GM12878 (cell line): ENCODE results near the gene ATP6V1G1. TPM values are rescaled to one million over a fixed set of nuclear protein-coding genes. Genes with fewer than 3 reads are reported as not detected.

ENCODE experiments used
- ATAC-seq: fragments of 200-7000 bp; cut with Tn5 transposase; 3 replicates; pipeline ENCODE4 v1.9.1; 2020; ENCODE audit warnings: mild to moderate bottlenecking, moderate library complexity
- BruUV-seq: library from RNA; stranded (reverse); fragments of 400-500 nt; replicated peaks from 2 replicates; lab custom pipeline; 2021; lab: Mats Ljungman, UMichigan
- CTCF ChIA-PET: fragments of 300-600 bp; sonication (Branson Sonifier 250); formaldehyde crosslinking; extraction: SDS; loops from one replicate; lab custom pipeline; 2021; ENCODE audit warnings: inconsistent platforms; lab: Yijun Ruan, JAX
- POLR2A ChIA-PET: fragments of 350-600 bp; formaldehyde crosslinking; extraction: SDS; loops from one replicate; lab custom pipeline; 2021; ENCODE audit warnings: inconsistent platforms; lab: Charles Lee
- RAD21 ChIA-PET: fragments of 300-600 bp; sonication (Branson Sonifier 250); formaldehyde crosslinking; loops from one replicate; lab custom pipeline; 2023; ENCODE audit warnings: antibody characterized with exemption; ENCODE audit not compliant: unreplicated experiment; lab: Charles Lee
- SMC1A ChIA-PET: fragments of 300-600 bp; sonication (Branson Sonifier 250); formaldehyde crosslinking; loops from one replicate; lab custom pipeline; 2023; ENCODE audit not compliant: unreplicated experiment, uncharacterized antibody; lab: Charles Lee
- DNase-seq: peaks from one replicate; pipeline ENCODE4 v3.0.0-alpha.2; 2011; ENCODE audit warnings: low read depth, low spot score
- FAIRE-seq: peaks from 3 replicates; lab custom pipeline; 2011; peaks lifted over from hg19 to GRCh38; lab: Jason Lieb, UNC
- H2AFZ ChIP-seq: 2 replicates; pipeline ENCODE4 v1.6.0; 2011; ENCODE audit warnings: low read depth, low read length, control low read depth; ENCODE audit not compliant: control insufficient read depth
- H3K27ac ChIP-seq: 2 replicates; pipeline ENCODE4 v1.5.1; 2011; ENCODE audit warnings: control low read depth; ENCODE audit not compliant: control insufficient read depth, insufficient read depth
- H3K27me3 ChIP-seq, 2 experiments: replicated peaks in 1 of 2; 2 replicates each; pipeline versions ENCODE4 v1.6.0 to v1.6.1; 2011; ENCODE audit warnings: low read length in 1 of 2; ENCODE audit not compliant: control insufficient read depth in 2 of 2, insufficient read depth in 2 of 2
- H3K36me3 ChIP-seq, 2 experiments: 2 replicates each; pipeline ENCODE4 v1.5.1; 2011; ENCODE audit warnings: low read length in 1 of 2; ENCODE audit not compliant: control insufficient read depth in 2 of 2, insufficient read depth in 2 of 2
- H3K4me1 ChIP-seq: 2 replicates; pipeline ENCODE4 v1.6.1; 2011; ENCODE audit warnings: mild to moderate bottlenecking, low read length, moderate library complexity, mixed read lengths; ENCODE audit not compliant: control insufficient read depth, insufficient read depth
- H3K4me2 ChIP-seq: 2 replicates; pipeline ENCODE4 v1.6.0; 2011; ENCODE audit warnings: control low read depth; ENCODE audit not compliant: control insufficient read depth, insufficient read depth
- H3K4me3 ChIP-seq: fragments of 200-600 bp; sonication (generic); 2 replicates; pipeline ENCODE4 v1.5.1; 2016
- H3K79me2 ChIP-seq: 2 replicates; pipeline ENCODE4 v1.6.0; 2011; ENCODE audit warnings: low read length; ENCODE audit not compliant: control insufficient read depth, insufficient read depth
- H3K9ac ChIP-seq: 2 replicates; pipeline ENCODE4 v1.8.0; 2011; ENCODE audit warnings: low read length, control low read depth, mixed read lengths; ENCODE audit not compliant: control insufficient read depth, insufficient read depth
- H3K9me3 ChIP-seq: replicated peaks from 3 replicates; pipeline ENCODE4 v1.5.1; 2011; ENCODE audit warnings: mild to moderate bottlenecking, low read length; ENCODE audit not compliant: control insufficient read depth, insufficient read depth
- H4K20me1 ChIP-seq: 2 replicates; pipeline ENCODE4 v1.6.0; 2011; ENCODE audit not compliant: control insufficient read depth, insufficient read depth
- IKZF2 ChIP-seq, 2 experiments: fragments of 450-650 bp; IDR thresholded peaks; 2 replicates each; pipeline ENCODE4 v1.6.1; 2017; ENCODE audit warnings: mild to moderate bottlenecking in 2 of 2, moderate library complexity in 2 of 2
- RAD21 ChIP-seq: IDR thresholded peaks from 2 replicates; pipeline ENCODE4 v1.6.1; 2011; ENCODE audit warnings: mild to moderate bottlenecking, low read depth, low read length, moderate library complexity; ENCODE audit not compliant: insufficient read depth
- SREBF1 ChIP-seq: IDR thresholded peaks from 2 replicates; pipeline ENCODE4 v1.6.1; 2012; ENCODE audit warnings: mild to moderate bottlenecking, low read length
- SREBF2 ChIP-seq: IDR thresholded peaks from 2 replicates; pipeline ENCODE4 v1.6.1; 2012; ENCODE audit warnings: mild to moderate bottlenecking, low read length
- WGBS: methylation state at CpG from one replicate; pipeline ENCODE4 v1.1.6; 2016; ENCODE audit warnings: low lambda C conversion rate; ENCODE audit not compliant: insufficient replicate concordance, insufficient coverage; ENCODE audit errors: missing lambda C conversion rate; 5-methylcytosine and 5-hydroxymethylcytosine counted together
- in situ Hi-C: fragments of 300-500 bp; cut with MboI; formaldehyde crosslinking; loops from 9 replicates; pipeline ENCODE4 v1.14.3; 2018; ENCODE audit warnings: mixed read lengths
- intact Hi-C: fragments of 100-400 bp; cut with micrococcal nuclease; formaldehyde crosslinking; loops from one replicate; pipeline ENCODE4 v1.14.2; 2022; ENCODE audit not compliant: unreplicated experiment
- polyA plus RNA-seq, 11 experiments: library from polyadenylated mRNA; depleted of rRNA in 4 of 11; unstranded in 6 of 11; stranded (reverse) in 5 of 11; fragments of >200 nt; fragmentation: Nextera tagmentation in 4 of 11; fragmentation: Illumina TruSeq in 1 of 11; extraction: Ambion mirVana in 4 of 11; extraction: Trizol in 1 of 11; gene quantifications; 1 replicate in 1 of 11; 2 replicates in 10 of 11; pipeline versions ENCODE4 v1.2.1 to v1.2.3, GENCODE V29; 2011 to 2016; ENCODE audit warnings: inconsistent platforms in 2 of 11, missing spikeins in 2 of 11, low read depth in 1 of 11
- total RNA-seq, 4 experiments: library from RNA; depleted of rRNA in 3 of 4; stranded (reverse); fragments of >200 nt in 3 of 4; fragmentation: Illumina TruSeq in 1 of 4; extraction: Trizol in 1 of 4; gene quantifications; 2 replicates each; pipeline versions ENCODE4 v1.2.1 to v1.2.3, GENCODE V29; 2013 to 2021

The ATP6V1G1 gene
- total and polyA plus RNA-seq, 10 of the 15 experiments (the other 5 are each of a cell fraction or from before 2014, with no cell fraction given), result 34.2 to 204 (median 82.5) TPM

GRCh38 chr9:114555696-114556095, 31.9 kb upstream of the ATP6V1G1 start:
- ChIA-PET SMC1A (interaction anchor here (1.3 kb wide), 1 partner anchor 150 kb away, joined by 4 read pairs; no protein-coding TSS in a partner anchor), POLR2A (no interaction called here), CTCF (interaction anchor here (1.0 kb wide), 1 partner anchor 98 kb away, joined by 3 read pairs; no protein-coding TSS in a partner anchor), RAD21 (no interaction called here)
- H3K79me2 ChIP-seq, result no peaks in the 10 kb centered on the region
- no peaks in the 10 kb centered on the region for H3K36me3 ChIP-seq
- H3K9me3 ChIP-seq, result no peaks in the 10 kb centered on the region
- H4K20me1 ChIP-seq, result no peaks in the 10 kb centered on the region
- no peaks in the 10 kb centered on the region; a peak in 1 of 4 replicates for H3K27me3 ChIP-seq
- no peaks in the 10 kb centered on the region for H3K4me1 ChIP-seq
- H3K4me2 ChIP-seq, result no peak overlapping the region
- FAIRE-seq (no peak), ATAC-seq (no peak)
- 70% methylated on average over 1 of the region's 1 CpG for WGBS
- in situ Hi-C loops, result no loop called here
- no peak overlapping the region for H3K9ac ChIP-seq
- no peak overlapping the region for H3K27ac ChIP-seq
- intact Hi-C loops, result no loop called here
- no TSS peak for BruUV-seq
- H2AFZ ChIP-seq, result no peak overlapping the region
- no peak overlapping the region for H3K4me3 ChIP-seq
- TF ChIP-seq SREBF2 (no peak), IKZF2 (IDR thresholded peaks at IDR 0.05) (no peak), SREBF1 (no peak)
- TF ChIP-seq, all 136 proteins: peak for 0
- DNase-seq, result no peak

- Histone ChIP-seq H3K36me3 (no peaks in the 10 kb centered on the region), H4K20me1 (no peaks in the 10 kb centered on the region), H2AFZ (no peak overlapping the region), H3K4me2 (no peak overlapping the region), H3K4me3 (no peak overlapping the region), H3K4me1 (no peaks in the 10 kb centered on the region), H3K9ac (no peak overlapping the region), H3K27me3 (peaks cover 0 to 2% of the 10 kb centered on the region in 2 experiments; a peak in 1 of 4 replicates), H3K9me3 (no peaks in the 10 kb centered on the region), H3K27ac (no peak overlapping the region), H3K79me2 (no peaks in the 10 kb centered on the region)
- no peak for DNase-seq
- FAIRE-seq, result no peak
- CTCF ChIA-PET, result no interaction called here
- ATAC-seq, result no peak
- intact Hi-C loops (no loop called here), in situ Hi-C loops (no loop called here)
- POLR2A ChIA-PET, result no interaction called here
- WGBS, result 35% methylated on average over 3 of the region's 3 CpGs
- SMC1A ChIA-PET, result interaction anchor here (1.0 kb wide), 1 partner anchor 46 kb away, joined by 3 read pairs; no protein-coding TSS in a partner anchor
- no TSS peak for BruUV-seq
- TF ChIP-seq RAD21, result no peak
- RAD21 ChIA-PET, result interaction anchor here (1.1 kb wide), 1 partner anchor 108 kb away, joined by 4 read pairs; no protein-coding TSS in a partner anchor
These were observed 29.4 kb upstream of the ATP6V1G1 start for GRCh38 chr9:114558027-114558675.
